GM18505 (cell line): ENCODE data around the gene LRRC10B.

Experiments used
- ATAC-seq: cut with Tn5 transposase; IDR thresholded peaks from one replicate; pipeline ENCODE4 v1.9.1; 2021; ENCODE audit not compliant: unreplicated experiment
- POLR2A ChIP-seq: IDR thresholded peaks from 4 replicates; pipeline ENCODE4 v1.6.1; 2011; ENCODE audit warnings: borderline replicate concordance; ENCODE audit not compliant: insufficient read depth, insufficient read length; ENCODE audit errors: extremely low read depth

The LRRC10B gene

DNA sequence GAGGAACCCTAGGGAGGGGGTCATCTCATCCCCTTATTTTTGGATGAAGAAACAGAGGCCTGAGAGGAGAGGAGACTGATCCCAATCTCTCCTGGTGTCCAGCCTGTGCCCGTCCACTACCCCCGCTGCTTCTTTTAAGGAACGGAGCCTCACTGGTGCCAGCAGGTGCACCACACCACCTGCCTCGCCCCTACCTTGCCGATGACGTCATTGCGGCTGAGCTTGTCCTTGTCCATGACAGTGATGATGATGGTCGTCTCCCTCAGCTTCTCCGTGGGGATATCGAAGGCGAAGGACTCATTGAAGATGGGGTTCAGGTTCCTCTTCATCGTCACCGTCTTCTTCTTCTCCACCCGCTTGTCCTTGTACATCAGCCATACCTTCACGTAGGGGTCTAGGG is 14.3 kb downstream of the LRRC10B start:
- no peak for TF ChIP-seq POLR2A
- no peak for ATAC-seq

DNA sequence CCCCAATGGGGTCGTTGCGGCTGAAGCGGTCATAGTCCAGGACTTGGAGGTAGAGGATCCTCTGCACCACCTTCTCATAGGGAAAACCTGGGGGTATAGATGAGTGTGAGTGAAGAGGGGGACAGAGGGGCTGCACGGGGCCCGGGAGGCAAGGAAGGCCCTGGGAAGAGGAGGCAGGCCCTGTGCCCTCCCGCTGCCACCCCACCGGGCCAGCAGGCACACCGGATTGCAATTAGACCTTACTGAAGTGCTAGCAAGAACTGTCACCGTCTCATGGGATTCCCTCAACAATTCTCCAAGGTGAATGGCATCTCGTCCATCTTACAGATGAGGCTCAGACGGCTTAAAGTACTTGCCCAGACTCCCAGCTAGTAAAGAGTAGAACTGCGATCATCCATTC is 15.9 kb downstream of the LRRC10B start:
- ATAC-seq: no peak
- no peak for TF ChIP-seq POLR2A

DNA sequence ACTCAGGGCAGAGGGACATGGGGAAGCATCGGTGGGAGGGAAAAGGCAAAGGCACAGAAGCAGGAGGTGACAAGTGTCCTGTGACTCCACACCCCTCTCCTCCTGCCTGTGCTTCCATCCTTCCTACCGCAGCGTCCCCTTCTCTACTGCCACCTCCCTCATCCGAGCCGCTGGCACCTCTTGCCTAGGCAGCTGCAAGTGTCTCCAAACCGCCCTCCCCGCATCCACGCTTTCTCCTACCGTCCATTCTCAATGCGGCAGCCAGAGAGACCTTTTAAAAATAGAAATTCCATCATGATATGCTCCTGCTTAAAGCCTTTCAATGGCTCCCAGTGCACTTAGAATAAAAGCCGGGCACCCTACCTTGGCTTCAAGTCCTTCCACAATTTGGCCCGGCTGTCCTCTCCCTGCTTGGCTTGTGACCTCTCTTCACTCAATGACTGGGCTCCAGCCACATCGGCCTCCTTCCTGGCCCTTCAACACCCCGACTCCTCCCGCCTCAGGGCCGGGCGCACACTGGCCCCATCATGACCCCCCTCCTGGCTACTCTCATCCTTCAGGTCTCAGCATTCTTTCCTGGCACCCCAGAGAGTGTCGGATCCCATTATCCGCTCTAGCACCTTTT is 16.5 kb downstream of the LRRC10B start:
- TF ChIP-seq POLR2A: no peak
- ATAC-seq: no peak

DNA sequence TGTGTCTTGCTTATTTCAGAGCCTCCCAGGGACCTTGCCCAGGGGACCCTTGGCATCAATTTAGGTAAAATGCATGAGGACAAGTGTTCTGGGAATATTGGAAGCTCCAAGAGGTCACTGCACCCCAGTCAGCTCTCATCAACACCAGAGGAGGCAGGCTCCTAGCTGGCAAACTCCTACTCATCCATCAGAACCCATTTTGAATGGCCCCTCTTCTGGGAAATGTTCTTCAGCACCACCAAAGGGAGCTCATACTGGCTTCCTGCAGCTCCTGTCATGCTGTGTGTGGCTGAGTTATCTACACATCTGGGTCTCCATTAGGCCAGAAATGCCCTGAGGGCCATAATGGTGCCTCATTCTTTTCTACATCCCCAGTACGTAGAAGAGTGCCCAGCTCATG is 17.7 kb downstream of the LRRC10B start:
- ATAC-seq: no peak
- TF ChIP-seq POLR2A: no peak

DNA sequence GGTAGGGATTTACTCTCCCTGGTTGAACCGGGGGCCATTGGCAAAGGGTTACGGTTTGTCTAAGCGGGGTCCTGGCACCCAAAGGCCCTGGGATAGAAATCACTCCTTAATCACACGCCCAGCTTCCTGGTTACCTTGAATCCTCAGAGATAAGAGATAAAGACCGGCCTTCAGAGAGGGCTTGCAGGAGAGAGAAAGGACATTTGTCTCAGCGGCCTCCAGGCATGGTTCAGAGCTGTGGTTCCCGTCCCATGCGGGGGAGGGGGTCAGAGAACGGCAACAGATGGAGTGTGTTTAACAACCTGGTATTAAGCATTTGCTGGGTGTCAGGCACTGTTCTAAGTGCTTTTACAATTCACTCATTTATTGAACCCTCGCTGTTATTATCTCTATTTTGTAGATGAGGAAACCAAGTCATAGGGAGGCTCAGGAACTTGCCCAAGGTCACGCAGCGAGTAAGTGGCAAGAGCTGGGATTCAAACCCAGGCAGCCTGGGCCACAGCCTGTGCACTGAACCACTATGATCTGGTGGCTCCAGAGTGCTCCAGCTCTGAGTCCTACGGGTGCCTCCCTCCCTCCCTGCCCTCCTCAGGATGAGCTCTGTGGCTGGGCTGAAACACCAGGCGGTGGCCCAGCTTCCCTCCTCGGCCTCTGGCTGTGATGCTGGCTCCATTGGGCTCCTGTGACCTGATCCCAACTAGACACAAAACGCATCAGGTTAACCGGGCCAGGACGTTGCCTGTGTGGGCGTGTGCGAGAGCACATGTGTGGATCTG is 18.6 kb downstream of the LRRC10B start:
- ATAC-seq: no peak
- TF ChIP-seq POLR2A: no peak

DNA sequence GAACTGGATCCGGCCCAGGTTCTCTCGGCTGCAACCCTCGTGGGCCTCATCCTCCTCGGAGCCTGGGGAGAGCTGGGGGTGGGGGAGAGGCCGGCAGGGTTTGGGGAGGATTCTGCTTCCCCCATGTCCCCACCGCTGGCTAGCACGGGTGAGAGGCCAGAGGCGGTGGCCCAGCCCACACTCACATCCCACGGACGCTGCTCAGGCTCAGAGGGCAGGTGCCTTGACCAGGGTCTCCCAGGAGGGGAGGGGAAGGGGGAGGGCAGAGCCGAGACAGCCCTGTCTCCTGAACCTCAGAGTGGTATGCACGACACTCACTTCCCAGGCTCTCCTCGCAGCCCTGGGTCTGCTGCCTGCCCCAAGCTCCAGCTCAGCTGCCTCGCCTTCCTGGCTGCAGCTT is 19.6 kb downstream of the LRRC10B start:
- ATAC-seq: no peak
- no peak for TF ChIP-seq POLR2A

DNA sequence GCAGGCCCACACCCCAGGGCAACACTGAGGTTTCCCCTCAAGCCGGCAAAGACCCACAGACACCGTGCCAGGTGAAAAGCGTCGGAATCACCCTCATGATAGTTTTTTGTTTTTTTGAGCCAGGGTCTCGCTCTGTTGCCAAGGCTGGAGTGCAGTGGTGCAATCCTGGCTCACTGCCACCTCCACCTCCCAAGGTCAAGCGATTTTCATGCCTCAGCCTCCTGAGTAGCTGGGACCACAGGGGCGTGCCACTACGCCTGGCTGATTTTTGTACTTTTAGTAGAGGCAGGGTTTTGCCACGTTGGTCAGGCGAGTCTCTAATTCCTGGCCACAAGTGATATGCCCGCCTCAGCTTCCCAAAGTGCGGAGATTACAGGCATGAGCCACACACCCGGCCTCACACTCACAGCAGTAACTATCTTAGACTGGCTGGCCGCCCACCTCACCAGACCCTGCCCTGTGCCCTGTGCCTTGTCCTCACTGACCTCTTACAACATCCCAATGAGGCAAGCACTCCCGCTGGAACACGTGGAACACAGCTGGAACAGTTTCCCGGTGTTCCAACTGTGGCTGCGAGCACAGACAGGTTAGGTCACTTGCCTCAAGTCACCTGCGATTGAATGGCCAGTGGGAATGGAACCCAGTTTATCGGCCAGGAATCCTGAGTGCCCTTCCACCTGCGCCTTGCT is 21.1 kb downstream of the LRRC10B start:
- no peak for TF ChIP-seq POLR2A
- ATAC-seq: no peak

DNA sequence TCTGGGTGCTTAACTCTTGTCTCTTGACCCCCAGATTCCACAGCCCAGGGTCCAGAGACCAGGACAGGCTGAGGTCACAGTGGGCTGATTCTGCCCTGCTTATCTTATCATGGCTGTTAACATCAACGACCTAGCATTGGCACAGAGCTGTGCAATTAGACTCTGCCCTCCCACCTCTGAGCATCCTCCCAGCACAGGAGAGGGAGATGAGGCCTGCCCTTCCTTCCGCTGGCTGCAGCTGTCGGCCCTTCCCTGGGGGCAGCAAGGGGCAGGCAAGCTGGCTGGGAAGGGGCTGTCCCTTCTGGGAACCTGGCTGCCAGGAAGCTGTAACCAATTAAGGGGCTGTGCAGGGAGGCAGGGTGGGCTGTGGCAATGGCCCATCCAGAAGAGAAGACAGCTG is 22.5 kb downstream of the LRRC10B start:
- no peak for ATAC-seq
- TF ChIP-seq POLR2A: no peak

DNA sequence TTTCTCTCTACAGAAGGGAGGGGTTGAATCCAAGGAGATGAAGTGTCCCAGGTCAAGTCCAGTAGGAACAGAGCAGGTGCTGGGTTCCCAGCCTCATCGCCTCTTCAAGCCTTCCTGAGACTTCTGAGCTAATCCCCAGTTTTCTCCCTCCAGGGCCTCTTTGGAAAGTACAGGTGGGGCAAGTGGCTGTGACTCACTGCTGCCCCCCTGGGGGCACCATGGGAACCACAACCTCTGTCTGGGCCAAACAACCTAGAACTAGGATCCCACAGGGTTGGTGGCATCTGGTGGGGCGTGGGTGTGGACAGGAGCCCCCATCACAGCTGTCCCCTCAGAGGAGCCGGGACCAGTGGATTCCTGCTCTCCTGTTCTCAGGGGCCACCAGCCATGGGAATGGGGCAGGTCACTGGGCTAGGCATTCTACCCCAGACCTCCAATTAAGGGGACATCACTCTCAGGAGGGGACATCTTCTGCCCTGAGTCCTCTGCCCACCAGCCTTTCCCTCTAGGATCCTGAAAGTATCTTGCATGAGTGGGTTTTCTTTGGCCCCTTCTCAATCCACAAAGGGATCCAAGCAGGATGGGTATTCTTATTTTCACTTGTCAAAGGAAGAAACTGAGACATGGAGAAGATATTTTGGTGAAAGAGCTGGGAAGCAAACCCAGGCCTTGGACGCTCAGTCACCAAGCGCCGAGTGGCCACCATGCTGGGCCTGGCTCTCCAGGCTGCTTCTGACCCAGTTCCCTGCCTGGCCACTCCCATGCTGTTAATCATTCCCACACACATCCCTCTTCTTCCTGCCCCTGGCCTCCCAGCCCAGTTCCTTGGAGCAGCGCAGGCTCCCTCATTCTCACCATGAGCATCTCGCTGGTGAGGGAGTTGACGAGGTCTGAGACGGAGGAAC is 23.8 kb downstream of the LRRC10B start:
- no peak for ATAC-seq
- no peak for TF ChIP-seq POLR2A

DNA sequence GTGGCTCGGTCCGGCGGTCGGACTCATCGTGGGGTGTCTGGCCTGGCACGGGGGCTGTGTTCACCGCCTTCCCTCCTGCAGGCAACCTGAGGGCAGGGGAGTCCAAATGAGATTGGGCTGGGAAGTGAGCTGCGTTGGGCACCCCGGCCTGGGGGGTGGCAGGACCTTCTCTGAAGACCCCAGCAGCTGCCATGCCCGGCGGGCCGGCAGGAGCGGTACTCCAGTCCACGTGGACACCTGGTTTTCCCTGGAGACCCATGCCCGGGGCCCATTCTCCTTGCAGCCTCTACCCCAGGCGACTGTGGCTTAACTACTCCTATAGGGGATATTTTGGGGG is 24.5 kb downstream of the LRRC10B start:
- ATAC-seq: no peak
- no peak for TF ChIP-seq POLR2A

DNA sequence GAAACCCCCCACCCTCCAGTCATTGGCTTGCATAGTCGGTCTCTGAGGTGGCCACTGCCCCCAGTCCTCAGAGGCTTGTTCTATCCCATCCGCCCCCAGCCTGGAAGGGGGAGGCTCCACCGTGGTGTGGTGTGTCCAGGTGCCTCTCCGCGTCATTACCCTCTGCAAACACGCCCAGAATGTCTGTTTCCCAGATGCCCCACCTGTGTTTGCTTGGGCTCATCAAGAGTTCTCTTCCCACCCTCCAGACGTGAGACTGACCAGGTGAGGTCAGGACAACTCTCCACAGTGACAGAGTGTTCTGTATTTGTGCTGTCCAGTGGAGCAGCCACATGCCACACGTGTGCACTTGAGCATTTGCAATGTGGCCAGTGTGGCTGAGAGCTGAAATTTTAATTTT is 24.9 kb downstream of the LRRC10B start:
- TF ChIP-seq POLR2A: no peak
- ATAC-seq: no peak

DNA sequence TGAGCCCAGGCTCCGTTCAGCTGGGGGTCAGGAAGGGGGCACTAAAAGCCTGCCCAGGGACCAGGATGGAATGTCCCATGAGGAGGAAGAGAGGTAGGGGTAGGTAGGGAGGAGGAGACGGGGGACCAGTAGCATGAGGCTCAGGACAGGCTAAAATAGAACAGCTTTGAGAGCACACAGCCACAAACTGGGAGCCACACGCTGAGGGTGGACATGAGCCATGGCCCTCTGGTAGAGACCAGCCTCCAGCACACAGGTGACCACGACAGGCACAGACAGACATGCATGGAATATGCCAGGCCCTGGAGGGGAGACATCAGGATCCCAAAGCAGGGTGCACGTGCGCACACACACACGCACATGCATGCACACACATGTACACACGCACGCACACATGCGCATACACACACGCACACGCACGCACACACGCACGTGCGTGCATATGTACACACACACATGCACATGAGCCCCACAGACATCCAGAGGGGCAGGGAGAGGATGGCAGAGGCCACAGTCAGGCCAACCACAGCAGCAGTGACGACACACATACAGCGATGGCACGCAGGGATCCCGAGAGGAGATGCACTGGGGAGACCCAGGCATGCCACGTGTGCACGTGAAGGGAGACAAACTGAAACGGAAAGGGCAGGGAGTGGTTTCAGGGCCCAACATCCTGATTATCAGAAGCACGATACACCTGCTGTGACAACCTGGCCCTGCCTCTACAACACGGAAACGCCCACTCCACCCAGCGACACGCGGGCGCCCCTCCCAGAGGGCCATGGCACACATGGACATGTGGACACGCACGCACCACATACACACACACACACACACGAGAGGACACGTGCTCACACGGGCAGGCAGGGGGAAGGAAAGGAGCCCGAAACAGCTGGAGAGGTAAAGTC is 25.7 kb downstream of the LRRC10B start:
- no peak for ATAC-seq
- TF ChIP-seq POLR2A: no peak
